C4-2B (cell line): ENCODE measurements around the gene CLIC3.

Experiments
- H3K27ac ChIP-seq: fragments of 450-650 bp; 2 replicates; pipeline ENCODE4 v1.5.1; 2017
- CTCF ChIP-seq: fragments of 450-650 bp; conservative IDR thresholded peaks from 2 replicates; pipeline ENCODE4 v1.5.1; 2017; ENCODE audit warnings: mild to moderate bottlenecking
- ZFX ChIP-seq: fragments of 450-650 bp; IDR thresholded peaks from 2 replicates; pipeline ENCODE4 v1.6.1; 2017

The CLIC3 gene

GRCh38 chr9:136963751-136964150 lies 32.6 kb downstream of the CLIC3 start:
- no peak overlapping the region for H3K27ac ChIP-seq
- TF ChIP-seq CTCF: no peak
- no peak for TF ChIP-seq ZFX

- no peak overlapping the region for H3K27ac ChIP-seq
- TF ChIP-seq ZFX (no peak), CTCF (no peak)
Observed at GRCh38 chr9:136963341-136963740, 33.0 kb downstream of the CLIC3 start.

GRCh38 chr9:136962701-136963248 lies 33.6 kb downstream of the CLIC3 start:
- H3K27ac ChIP-seq: no peak overlapping the region
- TF ChIP-seq CTCF (no peak), ZFX (no peak)

GRCh38 chr9:136962163-136962562 lies 34.2 kb downstream of the CLIC3 start:
- TF ChIP-seq CTCF: no peak
- no peak for TF ChIP-seq ZFX
- H3K27ac ChIP-seq: no peak overlapping the region

GRCh38 chr9:136961279-136962065 lies 34.9 kb downstream of the CLIC3 start:
- no peak for TF ChIP-seq CTCF
- TF ChIP-seq ZFX: no peak
- H3K27ac ChIP-seq: peak overlapping the region; percentile 20

- TF ChIP-seq CTCF (no peak), ZFX (no peak)
Observed at GRCh38 chr9:136960938-136961275, 35.5 kb downstream of the CLIC3 start.

GRCh38 chr9:136960212-136960937 lies 36.0 kb downstream of the CLIC3 start:
- no peak overlapping the region for H3K27ac ChIP-seq
- TF ChIP-seq ZFX (no peak), CTCF (no peak)

More at GRCh38 chr9:136960938-136961275, 35.5 kb downstream of the CLIC3 start:
- peak overlapping the region; percentile 20 for H3K27ac ChIP-seq
